ENCODE data around the gene KRTAP10-4. TPM values are rescaled to one million over a fixed set of nuclear protein-coding genes. Genes with fewer than 3 reads are reported as not detected.

Gene KRTAP10-4
- total and polyA plus RNA-seq, 2 donors (not counting 1 experiment from before 2014, with no cell fraction given): not detected

DNA sequence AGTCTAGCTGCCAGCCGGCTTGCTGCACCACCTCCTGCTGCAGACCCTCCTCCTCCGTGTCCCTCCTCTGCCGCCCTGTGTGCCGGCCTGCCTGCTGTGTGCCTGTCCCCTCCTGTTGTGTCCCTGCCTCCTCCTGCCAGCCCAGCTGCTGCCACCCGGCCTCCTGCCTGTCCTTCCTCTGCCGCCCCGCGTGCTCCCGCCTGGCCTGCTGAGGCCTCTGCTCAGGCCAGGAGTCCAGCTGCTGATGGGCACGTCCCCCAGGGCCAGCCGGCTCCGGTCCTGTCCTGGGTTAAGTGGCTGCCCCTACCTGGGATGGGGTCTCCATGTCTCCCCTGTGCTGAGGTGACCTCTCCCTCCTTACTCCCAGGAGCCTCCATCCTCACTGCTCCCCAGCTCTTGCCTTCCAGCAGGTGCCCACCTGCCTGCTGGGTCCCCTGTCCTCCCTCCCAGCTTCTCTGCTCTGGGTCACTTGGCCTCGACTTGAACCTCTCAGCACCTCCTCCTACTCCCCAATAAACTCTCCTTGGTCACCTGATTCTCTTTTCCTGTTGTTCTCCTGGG is 39.2 kb downstream of the KRTAP10-4 start:
- no peak overlapping the region for H3K27ac Mint-ChIP-seq
- Histone ChIP-seq H3K4me1 (ENCODE audit: control insufficient read depth in 2 of 2, insufficient read depth in 2 of 2, low read length in 2 of 2) (no peaks in the 10 kb centered on the region), H3K27me3 (replicated peaks in 1 of 4; ENCODE audit: control extremely low read depth in 1 of 4, control insufficient read depth in 3 of 4, insufficient read depth in 4 of 4, low read length in 3 of 4) (peaks cover 0 to 3% (median 1%) of the 10 kb centered on the region in 4 experiments), H3K79me2 (ENCODE audit: control insufficient read depth, insufficient read depth, low read length) (no peaks in the 10 kb centered on the region), H3K4me2 (replicated peaks; ENCODE audit: low read depth, low read length, poor library complexity, severe bottlenecking) (no peak overlapping the region), H2AFZ (ENCODE audit: insufficient read depth, low read depth, low read length, poor library complexity, severe bottlenecking) (no peak overlapping the region), H4K20me1 (ENCODE audit: control insufficient read depth, insufficient read depth, low read length, poor library complexity, severe bottlenecking) (no peaks in the 10 kb centered on the region), H3K36me3 (replicated peaks in 1 of 2; ENCODE audit: control extremely low read depth in 1 of 2, control insufficient read depth in 1 of 2, extremely low read depth in 1 of 2, insufficient read depth in 2 of 2, low read length in 1 of 2) (no peaks in the 10 kb centered on the region), H3K9ac (ENCODE audit: low read length) (no peak overlapping the region), H3K27ac (ENCODE audit: low read length in 2 of 2) (no peak overlapping the region), H3K9me3 (ENCODE audit: control extremely low read depth in 1 of 3, control insufficient read depth in 2 of 3, insufficient read depth in 1 of 3, low read length in 2 of 3) (peaks cover 4 to 42% (median 25%) of the 10 kb centered on the region in 3 donors), H3K4me3 (ENCODE audit: control extremely low read depth in 1 of 5, extremely low read depth in 1 of 5, insufficient read depth in 1 of 5, low read depth in 2 of 5, low read length in 4 of 5) (no peak overlapping the region)
- ATAC-seq (ENCODE audit: low read depth): no peak
- no peak overlapping the region for H3K4me3 Mint-ChIP-seq
- peaks cover 10% of the 10 kb centered on the region for H3K27me3 Mint-ChIP-seq
- no peak for DNase-seq
- TF ChIP-seq, protein P1, sequence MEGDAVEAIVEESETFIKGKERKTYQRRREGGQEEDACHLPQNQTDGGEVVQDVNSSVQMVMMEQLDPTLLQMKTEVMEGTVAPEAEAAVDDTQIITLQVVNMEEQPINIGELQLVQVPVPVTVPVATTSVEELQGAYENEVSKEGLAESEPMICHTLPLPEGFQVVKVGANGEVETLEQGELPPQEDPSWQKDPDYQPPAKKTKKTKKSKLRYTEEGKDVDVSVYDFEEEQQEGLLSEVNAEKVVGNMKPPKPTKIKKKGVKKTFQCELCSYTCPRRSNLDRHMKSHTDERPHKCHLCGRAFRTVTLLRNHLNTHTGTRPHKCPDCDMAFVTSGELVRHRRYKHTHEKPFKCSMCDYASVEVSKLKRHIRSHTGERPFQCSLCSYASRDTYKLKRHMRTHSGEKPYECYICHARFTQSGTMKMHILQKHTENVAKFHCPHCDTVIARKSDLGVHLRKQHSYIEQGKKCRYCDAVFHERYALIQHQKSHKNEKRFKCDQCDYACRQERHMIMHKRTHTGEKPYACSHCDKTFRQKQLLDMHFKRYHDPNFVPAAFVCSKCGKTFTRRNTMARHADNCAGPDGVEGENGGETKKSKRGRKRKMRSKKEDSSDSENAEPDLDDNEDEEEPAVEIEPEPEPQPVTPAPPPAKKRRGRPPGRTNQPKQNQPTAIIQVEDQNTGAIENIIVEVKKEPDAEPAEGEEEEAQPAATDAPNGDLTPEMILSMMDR (IDR thresholded peaks at IDR 0.05): no peak
- no peak for TF ChIP-seq EZH2 (IDR thresholded peaks at IDR 0.05; ENCODE audit: borderline replicate concordance, insufficient read depth, low read depth, low read length, poor library complexity, severe bottlenecking)
- intact Hi-C loops (cut with micrococcal nuclease): no loop called here
- no peaks in the 10 kb centered on the region for H3K4me1 Mint-ChIP-seq
- peaks cover 15% of the 10 kb centered on the region for H3K9me3 Mint-ChIP-seq (ENCODE audit: insufficient read depth)
- ChIA-PET CTCF (no interaction called here), POLR2A (no interaction called here)
- 88% methylated on average over 13 of the region's 13 CpGs for WGBS (ENCODE audit: insufficient coverage)

DNA sequence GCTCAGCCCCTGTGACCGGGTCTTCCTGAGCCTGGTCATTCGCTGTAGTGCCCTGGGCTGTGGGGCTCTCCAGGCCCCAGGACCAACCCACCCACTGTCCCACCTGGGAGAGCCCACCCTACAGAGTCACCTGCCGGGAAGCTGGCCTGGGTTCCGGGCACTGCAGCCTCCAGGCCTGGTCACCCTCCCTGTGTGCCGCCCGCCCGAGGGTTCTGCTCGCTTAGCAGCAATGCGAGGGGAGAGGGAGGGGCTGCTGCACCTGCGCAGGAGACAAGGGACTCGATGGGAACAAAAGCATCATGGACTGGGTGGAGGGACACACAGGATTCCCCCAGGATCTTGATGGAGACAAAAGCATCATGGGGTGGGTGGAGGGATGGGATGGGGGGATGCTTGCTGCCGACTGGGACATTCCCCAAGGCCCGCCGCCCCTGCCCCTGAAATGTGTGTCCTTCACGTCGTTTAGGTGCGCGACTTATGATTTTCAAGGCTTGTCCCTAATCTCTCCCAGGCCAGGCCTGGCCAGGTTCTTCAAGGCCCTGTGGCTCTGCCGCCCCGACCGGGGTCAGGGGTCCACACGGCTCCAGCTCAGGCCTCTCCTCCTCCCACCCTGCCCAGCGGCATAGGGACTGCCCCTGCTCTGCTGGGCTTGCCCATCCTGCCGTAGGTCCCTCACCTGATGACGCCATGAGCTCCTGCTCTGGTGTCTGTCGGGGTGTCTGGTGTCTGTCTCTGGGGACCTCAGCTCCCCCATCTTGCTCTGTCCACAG is 40.0 kb downstream of the KRTAP10-4 start:
- DNase-seq: no peak
- Histone ChIP-seq H3K9me3 (ENCODE audit: control extremely low read depth in 1 of 3, control insufficient read depth in 2 of 3, insufficient read depth in 1 of 3, low read length in 2 of 3) (peaks cover 4 to 42% (median 25%) of the 10 kb centered on the region in 3 donors), H3K4me3 (ENCODE audit: control extremely low read depth in 1 of 5, extremely low read depth in 1 of 5, insufficient read depth in 1 of 5, low read depth in 2 of 5, low read length in 4 of 5) (no peak overlapping the region), H4K20me1 (ENCODE audit: control insufficient read depth, insufficient read depth, low read length, poor library complexity, severe bottlenecking) (no peaks in the 10 kb centered on the region), H3K27ac (ENCODE audit: low read length in 2 of 2) (no peak overlapping the region), H3K4me1 (ENCODE audit: control insufficient read depth in 2 of 2, insufficient read depth in 2 of 2, low read length in 2 of 2) (peaks cover 4% of the 10 kb centered on the region in 2 donors), H2AFZ (ENCODE audit: insufficient read depth, low read depth, low read length, poor library complexity, severe bottlenecking) (no peak overlapping the region), H3K79me2 (ENCODE audit: control insufficient read depth, insufficient read depth, low read length) (no peaks in the 10 kb centered on the region), H3K9ac (ENCODE audit: low read length) (no peak overlapping the region), H3K27me3 (replicated peaks in 1 of 4; ENCODE audit: control extremely low read depth in 1 of 4, control insufficient read depth in 3 of 4, insufficient read depth in 4 of 4, low read length in 3 of 4) (peaks cover 0 to 3% (median 1%) of the 10 kb centered on the region in 4 experiments), H3K4me2 (replicated peaks; ENCODE audit: low read depth, low read length, poor library complexity, severe bottlenecking) (no peak overlapping the region), H3K36me3 (replicated peaks in 1 of 2; ENCODE audit: control extremely low read depth in 1 of 2, control insufficient read depth in 1 of 2, extremely low read depth in 1 of 2, insufficient read depth in 2 of 2, low read length in 1 of 2) (no peaks in the 10 kb centered on the region)
- Mint-ChIP-seq H3K9me3 (ENCODE audit: insufficient read depth) (peaks cover 15% of the 10 kb centered on the region), H3K27ac (no peak overlapping the region), H3K4me1 (peaks cover 5% of the 10 kb centered on the region), H3K27me3 (peaks cover 4% of the 10 kb centered on the region), H3K4me3 (no peak overlapping the region)
- 94% methylated on average over 26 of the region's 26 CpGs for WGBS (ENCODE audit: insufficient coverage)
- ChIA-PET CTCF (no interaction called here), POLR2A (no interaction called here)
- TF ChIP-seq, protein P1 (IDR thresholded peaks at IDR 0.05): no peak
- no peak for TF ChIP-seq EZH2 (IDR thresholded peaks at IDR 0.05; ENCODE audit: borderline replicate concordance, insufficient read depth, low read depth, low read length, poor library complexity, severe bottlenecking)
- intact Hi-C loops (cut with micrococcal nuclease): no loop called here
- no peak for ATAC-seq (ENCODE audit: low read depth)
